Heart right ventricle (tissue), 16 donors: ENCODE results near the gene TNNI2. TPM values are rescaled to one million over a fixed set of nuclear protein-coding genes. Genes with fewer than 3 reads are reported as not detected.
"Not testable (repeated sequence)": the region's sequence is repeated elsewhere in the genome, so short reads cannot be mapped to it uniquely, and the experiment has no call there.

ENCODE experiments used
- ATAC-seq, 8 donors: fragments of 200-7000 bp; cut with Tn5 transposase; one replicate each; pipeline ENCODE4 v1.9.1; 2020; ENCODE audit warnings: mild to moderate bottlenecking in 8 of 8, moderate library complexity in 8 of 8, moderate number of reproducible peaks in 1 of 8
- DNase-seq, 2 donors: peaks; one replicate each; pipeline ENCODE4 v3.0.0-alpha.2; 2020
- H3K27ac ChIP-seq, 10 donors: fragments of 200-600 bp; sonication (generic) in 2 of 10; one replicate each; pipeline versions ENCODE4 v1.5.0 to v1.8.0; 2020 to 2022; ENCODE audit warnings: mild to moderate bottlenecking in 3 of 10
- H3K27me3 ChIP-seq, 7 donors: fragments of 200-600 bp; one replicate each; pipeline ENCODE4 v1.8.0; 2021 to 2022; ENCODE audit warnings: mild to moderate bottlenecking in 2 of 7
- H3K36me3 ChIP-seq, 9 donors: fragments of 200-600 bp; sonication (generic) in 1 of 9; one replicate each; pipeline versions ENCODE4 v1.5.0 to v1.8.0; 2020 to 2022; ENCODE audit warnings: mild to moderate bottlenecking in 2 of 9
- H3K4me1 ChIP-seq, 9 donors: fragments of 200-600 bp; sonication (generic) in 1 of 9; one replicate each; pipeline versions ENCODE4 v1.5.0 to v1.8.0; 2020 to 2022; ENCODE audit warnings: mild to moderate bottlenecking in 4 of 9
- H3K4me3 ChIP-seq, 10 donors: fragments of 200-600 bp; sonication (generic) in 2 of 10; one replicate each; pipeline versions ENCODE4 v1.5.0 to v1.8.0; 2020 to 2022; ENCODE audit warnings: mild to moderate bottlenecking in 7 of 10, moderate library complexity in 2 of 10
- H3K9me3 ChIP-seq, 11 donors: fragments of 200-600 bp in 10 of 11; sonication (generic) in 2 of 11; one replicate each; pipeline versions ENCODE4 v1.5.0 to v1.8.0; 2013 to 2022; ENCODE audit warnings: mild to moderate bottlenecking in 2 of 11, control low read depth in 1 of 11, moderate library complexity in 1 of 11
- CTCF ChIP-seq, 9 donors: fragments of 200-600 bp; sonication (generic) in 2 of 9; IDR thresholded peaks; one replicate each; pipeline versions ENCODE4 v1.5.0 to v1.8.0; 2021 to 2022; ENCODE audit warnings: antibody characterized with exemption in 9 of 9, mild to moderate bottlenecking in 5 of 9, moderate library complexity in 1 of 9
- WGBS, 2 donors: extraction: QIAGEN DNeasy Blood & Tissue Kit; methylation state at CpG; one replicate each; pipeline ENCODE4 v1.1.7; 2013; ENCODE audit warnings: inconsistent platforms in 1 of 2; 5-methylcytosine and 5-hydroxymethylcytosine counted together
- intact Hi-C, 10 donors: fragments of 100-400 bp; cut with DNase I; formaldehyde crosslinking; loops; one replicate each; pipeline versions ENCODE4 v1.11.1 to v1.14.2; 2022
- polyA plus RNA-seq, 2 donors: library from polyadenylated mRNA; stranded (reverse); fragments of 200-250 nt; gene quantifications; one replicate each; pipeline ENCODE4 v1.2.3, GENCODE V29; 2013
- total RNA-seq, 10 donors: library from RNA; stranded (reverse); fragmentation: NEBNext Ultra II Directional in 3 of 10; extraction: Animal tissue kit (Norgen Biotek cat#: 25700) in 3 of 10; gene quantifications; one replicate each; pipeline versions ENCODE4 v1.2.1 to v1.2.4, GENCODE V29; 2021 to 2023
- donor health status: Arrhythmogenic right ventricular cardiomyopathy.
- donor health status: ischemic (EF 13 %, LVEDD 7.1; RV severe dilation, severe dysfunction).
- donor health status: healthy with polysubstance abuse.
- donor health status: DM: no; HTN: yes; CAD: no.
- donor health status: DM: no; HTN: no; CAD: no.
- donor health status: ischemic (EF 25% LVEDD 6.9; RV normal size, moderate dysfunction).
- donor health status: ischemic (EF 25% LVEDD 5.7; RV mildly dilated, moderate dysfunction).
- donor health status: healthy.
- donor health status: DM: yes; HTN: yes; CAD: no.
- donor health status: Ischemic cardiomyopathy.
- donor health status: ischemic (EF 35%, LVEDD 5.7; RV mildly dilated, moderate dysfunction).
- donor health status: nonischemic (EF 11% LVEDD 7.7; RV severe dilation, severe dysfunction).
- donor health status: DM: yes; HTN: yes; CAD: no.
- donor health status: PGD.
- donor health status: ischemic (EF 29% LVEDD 5.4; RV normal size, mild dysfunction).
- donor health status: nonischemic (EF 23%, LVEDD 6.1; RV moderate dilation, normal function).

Gene TNNI2
- total and polyA plus RNA-seq, 12 donors, result 0.36 to 1.2 (median 0.55) TPM; not detected in 7

GRCh38 chr11:1796413-1797011 is 42.3 kb upstream of the TNNI2 start:
- WGBS, 2 donors, result 54 to 62% methylated on average over 12 of the region's 12 CpGs
- no peak for TF ChIP-seq CTCF (IDR thresholded peaks at IDR 0.05)

GRCh38 chr11:1797391-1798125 is 41.2 kb upstream of the TNNI2 start:
- H3K4me1 ChIP-seq, result peaks cover 0 to under 1% (median 0%) of the 10 kb centered on the region in 9 donors
- intact Hi-C loops, result no loop called here
- DNase-seq, result no peak
- H3K27ac ChIP-seq, result no peak overlapping the region
- H3K27me3 ChIP-seq, result peaks cover 0 to 58% (median 38%) of the 10 kb centered on the region in 7 donors
- ATAC-seq, result no peak
- no peak for TF ChIP-seq CTCF (IDR thresholded peaks at IDR 0.05)
- 84 to 88% methylated on average over 14 of the region's 14 CpGs for WGBS, 2 donors
- H3K9me3 ChIP-seq, result peaks cover 0 to 6% (median 0%) of the 10 kb centered on the region in 11 donors
- H3K4me3 ChIP-seq, result no peak overlapping the region
- H3K36me3 ChIP-seq, result no peaks in the 10 kb centered on the region

More at GRCh38 chr11:1796413-1797011, 42.3 kb upstream of the TNNI2 start:
- no peak for DNase-seq
- no peak for ATAC-seq
- Histone ChIP-seq H3K27me3 (peaks cover 0 to 56% (median 35%) of the 10 kb centered on the region in 7 donors), H3K36me3 (no peaks in the 10 kb centered on the region), H3K27ac (no peak overlapping the region), H3K9me3 (peaks cover 0 to 6% (median 0%) of the 10 kb centered on the region in 11 donors), H3K4me1 (peaks cover 0 to 8% (median 0%) of the 10 kb centered on the region in 9 donors), H3K4me3 (no peak overlapping the region)
- intact Hi-C loops, result no loop called here

GRCh38 chr11:1803246-1803645 is 35.5 kb upstream of the TNNI2 start:
- DNase-seq, result no peak

GRCh38 chr11:1803835-1804519 is 34.8 kb upstream of the TNNI2 start:
- intact Hi-C loops, DNase-seq, H3K36me3 ChIP-seq, H3K27ac ChIP-seq, H3K4me1 ChIP-seq, H3K9me3 ChIP-seq, ATAC-seq, H3K4me3 ChIP-seq: not testable (repeated sequence)
- WGBS, 2 donors, result 93 to 99% methylated on average over 28 to 34 of the region's 42 CpGs
- peaks cover 0 to 45% (median 25%) of the 10 kb centered on the region in 7 donors for H3K27me3 ChIP-seq

More at GRCh38 chr11:1803246-1803645, 35.5 kb upstream of the TNNI2 start:
- TF ChIP-seq CTCF (IDR thresholded peaks at IDR 0.05), result no peak
- no peaks in the 10 kb centered on the region for H3K36me3 ChIP-seq
- intact Hi-C loops, result no loop called here
- WGBS, 2 donors, result 94 to 95% methylated on average over 20 of the region's 20 CpGs
- no peak for ATAC-seq
- no peak overlapping the region for H3K4me3 ChIP-seq
- H3K27me3 ChIP-seq, result peaks cover 0 to 43% (median 26%) of the 10 kb centered on the region in 7 donors
- no peaks in the 10 kb centered on the region for H3K9me3 ChIP-seq
- no peak overlapping the region for H3K27ac ChIP-seq
- H3K4me1 ChIP-seq, result no peaks in the 10 kb centered on the region
